ENCODE data around the gene ELFN1.

The ELFN1 gene

GRCh38 chr7:1626769-1627168, 43.3 kb upstream of the ELFN1 start:
- no peak for DNase-seq (ENCODE audit: low spot score)
- no peak for TF ChIP-seq CTCF (IDR thresholded peaks at IDR 0.05; ENCODE audit: extremely low read depth, missing control alignments)

GRCh38 chr7:1630700-1631336, 39.3 kb upstream of the ELFN1 start:
- DNase-seq (ENCODE audit: low spot score), result no peak
- TF ChIP-seq CTCF (IDR thresholded peaks at IDR 0.05; ENCODE audit: extremely low read depth, missing control alignments), result no peak

- no peak for DNase-seq (ENCODE audit: low spot score)
- TF ChIP-seq CTCF (IDR thresholded peaks at IDR 0.05; ENCODE audit: extremely low read depth, missing control alignments), result no peak
Observed at GRCh38 chr7:1631678-1632077, 38.4 kb upstream of the ELFN1 start.

- no peak for DNase-seq (ENCODE audit: low spot score)
- TF ChIP-seq CTCF (IDR thresholded peaks at IDR 0.05; ENCODE audit: extremely low read depth, missing control alignments), result no peak
Observed at GRCh38 chr7:1632506-1632905, 37.6 kb upstream of the ELFN1 start.

- no peak for TF ChIP-seq CTCF (IDR thresholded peaks at IDR 0.05; ENCODE audit: extremely low read depth, missing control alignments)
- no peak for DNase-seq (ENCODE audit: low spot score)
Observed at GRCh38 chr7:1632916-1633785, 36.9 kb upstream of the ELFN1 start.

GRCh38 chr7:1635401-1635800, 34.7 kb upstream of the ELFN1 start:
- DNase-seq (ENCODE audit: low spot score), result no peak
- TF ChIP-seq CTCF (IDR thresholded peaks at IDR 0.05; ENCODE audit: extremely low read depth, missing control alignments), result no peak

- no peak for DNase-seq (ENCODE audit: low spot score)
- no peak for TF ChIP-seq CTCF (IDR thresholded peaks at IDR 0.05; ENCODE audit: extremely low read depth, missing control alignments)
Observed at GRCh38 chr7:1637155-1637554, 32.9 kb upstream of the ELFN1 start.
